ENCODE results near the gene NKAIN1.

The NKAIN1 gene

DNA sequence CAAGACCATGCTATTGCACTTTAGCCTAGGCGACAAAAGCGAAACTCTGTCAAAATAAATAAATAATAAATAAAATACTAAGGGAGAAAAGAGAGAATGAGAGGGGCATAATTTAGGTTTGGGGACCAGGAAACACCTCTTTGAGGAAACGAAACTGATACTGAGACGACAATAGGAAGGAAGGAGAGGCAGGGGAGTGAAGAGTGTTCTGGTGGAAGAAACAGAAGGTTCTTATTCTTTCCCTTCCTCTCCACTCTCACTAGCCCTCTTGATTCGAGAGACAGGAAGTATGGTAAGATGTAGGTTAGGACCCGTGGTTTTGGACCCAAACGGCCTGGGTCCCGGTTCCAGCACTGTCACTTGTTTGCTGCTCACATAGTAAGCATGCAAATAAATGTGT lies 1.6 kb upstream of the NKAIN1 start:
- Histone ChIP-seq H3K36me3 (replicated peaks; ENCODE audit: insufficient read depth, low read length) (no peaks in the 10 kb centered on the region), H3K4me2 (ENCODE audit: low read depth, low read length) (no peak overlapping the region; the same call in 1 of the 2 replicates), H3K9me2 (replicated peaks; ENCODE audit: insufficient read depth, low read length) (no peaks in the 10 kb centered on the region), H3K79me2 (ENCODE audit: low read length) (no peaks in the 10 kb centered on the region), H3K27ac (ENCODE audit: low read length) (no peak overlapping the region), H3K9ac (ENCODE audit: low read length) (no peak overlapping the region), H3K4me3 (ENCODE audit: low read length) (no peak overlapping the region), H3K9me3 (replicated peaks; ENCODE audit: insufficient read depth, low read length) (no peaks in the 10 kb centered on the region), H2AFZ (ENCODE audit: low read length) (no peak overlapping the region), H3K27me3 (replicated peaks; ENCODE audit: insufficient read depth, low read length) (peaks cover 35% of the 10 kb centered on the region), H3K4me1 (ENCODE audit: low read length) (no peaks in the 10 kb centered on the region), H3F3A (ENCODE audit: insufficient read depth, low read length) (no peaks in the 10 kb centered on the region), H4K20me1 (ENCODE audit: insufficient read depth, low read length) (no peaks in the 10 kb centered on the region)
- DNase-seq = no peak
- TF ChIP-seq EZH2phosphoT487 (IDR thresholded peaks at IDR 0.05; ENCODE audit: low read length) (no peak), EZH2 (optimal IDR thresholded peaks at IDR 0.05; ENCODE audit: low read depth, low read length) (no peak), CTCF (IDR thresholded peaks at IDR 0.05; ENCODE audit: low read length) (no peak)

DNA sequence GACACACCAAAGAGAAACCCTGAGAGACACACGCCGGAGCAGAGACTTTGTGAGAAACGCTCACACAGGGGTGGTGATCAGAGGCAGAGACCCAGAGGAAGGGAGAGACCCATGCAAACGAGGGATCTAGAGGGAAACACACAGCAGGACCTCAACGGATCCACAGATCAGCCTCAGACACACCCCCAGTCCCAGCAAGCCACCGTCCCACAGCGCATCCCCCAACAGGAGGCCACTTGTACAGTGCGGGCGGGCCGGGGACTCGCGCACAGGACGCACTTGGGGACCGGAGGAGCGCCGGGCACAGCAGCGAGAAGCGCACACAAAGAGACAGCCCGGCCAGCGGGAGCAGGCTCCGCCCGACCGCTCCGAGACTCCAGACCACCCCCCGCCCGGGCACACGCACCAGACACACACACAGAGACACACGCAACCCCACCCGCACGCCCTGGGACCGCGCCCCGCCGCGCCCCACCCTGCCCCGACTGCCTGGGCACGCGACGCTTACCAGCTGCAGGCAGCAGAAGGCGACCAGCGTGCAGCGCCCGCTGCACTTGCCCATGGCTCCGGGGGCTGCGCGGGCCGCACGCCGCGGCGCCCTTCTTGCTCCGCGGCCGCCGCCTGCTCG lies 587 bp downstream of the NKAIN1 start:
- H3K9me3 ChIP-seq (replicated peaks; ENCODE audit: insufficient read depth, low read length) = no peaks in the 10 kb centered on the region
- no peak for TF ChIP-seq EZH2phosphoT487 (IDR thresholded peaks at IDR 0.05; ENCODE audit: low read length)
- TF ChIP-seq CTCF (IDR thresholded peaks at IDR 0.05; ENCODE audit: low read length) = no peak
- TF ChIP-seq EZH2 (optimal IDR thresholded peaks at IDR 0.05; ENCODE audit: low read depth, low read length) = no peak
- no peak overlapping the region for H3K4me3 ChIP-seq (ENCODE audit: low read length)
- no peaks in the 10 kb centered on the region for H3K79me2 ChIP-seq (ENCODE audit: low read length)
- no peaks in the 10 kb centered on the region for H3F3A ChIP-seq (ENCODE audit: insufficient read depth, low read length)
- H3K27ac ChIP-seq (ENCODE audit: low read length) = no peak overlapping the region
- no peaks in the 10 kb centered on the region for H4K20me1 ChIP-seq (ENCODE audit: insufficient read depth, low read length)
- H2AFZ ChIP-seq (ENCODE audit: low read length) = no peak overlapping the region
- no peaks in the 10 kb centered on the region for H3K9me2 ChIP-seq (replicated peaks; ENCODE audit: insufficient read depth, low read length)
- no peak for DNase-seq
- H3K27me3 ChIP-seq (replicated peaks; ENCODE audit: insufficient read depth, low read length) = peaks cover 38% of the 10 kb centered on the region
- H3K4me2 ChIP-seq (ENCODE audit: low read depth, low read length) = no peak overlapping the region
- H3K36me3 ChIP-seq (replicated peaks; ENCODE audit: insufficient read depth, low read length) = no peaks in the 10 kb centered on the region
- no peak overlapping the region for H3K9ac ChIP-seq (ENCODE audit: low read length)
- no peaks in the 10 kb centered on the region for H3K4me1 ChIP-seq (ENCODE audit: low read length)

DNA sequence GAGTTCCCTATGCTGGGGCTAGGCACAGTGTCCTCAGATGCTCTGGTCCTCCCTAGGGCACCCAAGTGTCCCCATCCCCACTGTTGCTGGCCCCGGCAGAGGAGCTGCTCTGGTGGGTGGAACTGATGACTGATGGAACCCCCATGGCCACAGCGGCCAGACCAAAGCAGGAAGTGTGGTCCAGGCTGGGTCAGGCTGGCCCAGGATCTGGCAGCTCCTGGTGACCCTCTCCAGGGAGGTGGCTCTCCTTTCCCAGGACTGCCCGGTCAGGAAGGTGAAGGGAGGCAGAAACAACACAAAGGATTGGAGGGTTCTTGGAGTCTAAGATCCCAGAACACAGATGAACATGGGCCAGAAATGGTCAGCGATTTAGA lies 1.1 kb downstream of the NKAIN1 start:
- TF ChIP-seq EZH2phosphoT487 (IDR thresholded peaks at IDR 0.05; ENCODE audit: low read length) = no peak
- TF ChIP-seq CTCF (IDR thresholded peaks at IDR 0.05; ENCODE audit: low read length) = no peak
- Histone ChIP-seq H3K9ac (ENCODE audit: low read length) (no peak overlapping the region), H3F3A (ENCODE audit: insufficient read depth, low read length) (no peaks in the 10 kb centered on the region), H3K4me2 (ENCODE audit: low read depth, low read length) (no peak overlapping the region), H3K27ac (ENCODE audit: low read length) (no peak overlapping the region), H3K9me3 (replicated peaks; ENCODE audit: insufficient read depth, low read length) (no peaks in the 10 kb centered on the region), H2AFZ (ENCODE audit: low read length) (no peak overlapping the region), H3K4me3 (ENCODE audit: low read length) (no peak overlapping the region), H3K79me2 (ENCODE audit: low read length) (no peaks in the 10 kb centered on the region), H3K36me3 (replicated peaks; ENCODE audit: insufficient read depth, low read length) (no peaks in the 10 kb centered on the region), H3K4me1 (ENCODE audit: low read length) (no peaks in the 10 kb centered on the region), H3K27me3 (replicated peaks; ENCODE audit: insufficient read depth, low read length) (peaks cover 38% of the 10 kb centered on the region), H4K20me1 (ENCODE audit: insufficient read depth, low read length) (no peaks in the 10 kb centered on the region), H3K9me2 (replicated peaks; ENCODE audit: insufficient read depth, low read length) (no peaks in the 10 kb centered on the region)
- no peak for DNase-seq
